PC-9 (cell line): ENCODE results near the gene DOLK. TPM values are rescaled to one million over a fixed set of nuclear protein-coding genes. Genes with fewer than 3 reads are reported as not detected.
"Not testable (repeated sequence)": the region's sequence is repeated elsewhere in the genome, so short reads cannot be mapped to it uniquely, and the experiment has no call there.

ENCODE experiments used
- BruUV-seq: library from RNA; stranded (reverse); fragments of 400-500 nt; replicated peaks from 2 replicates; lab custom pipeline; 2021; lab: Mats Ljungman, UMichigan
- CTCF ChIA-PET: fragments of 300-600 bp; sonication (Branson Sonifier 250); formaldehyde crosslinking; loops from one replicate; lab custom pipeline; 2022; ENCODE audit warnings: antibody characterized with exemption; lab: Charles Lee
- POLR2A ChIA-PET: fragments of 300-600 bp; sonication (Branson Sonifier 250); formaldehyde crosslinking; loops from one replicate; lab custom pipeline; 2022; ENCODE audit warnings: antibody characterized with exemption; ENCODE audit not compliant: unreplicated experiment; lab: Charles Lee
- DNase-seq, 2 experiments: peaks; one replicate each; pipeline versions ENCODE4 v3.0.0 to v3.0.0-alpha.2; 2015 to 2022; ENCODE audit warnings: mixed read lengths in 1 of 2
- H2AFZ ChIP-seq: fragments of 200-600 bp; sonication (generic); 2 replicates; pipeline ENCODE4 v1.8.1; 2017; ENCODE audit warnings: antibody characterized with exemption
- H3F3A ChIP-seq: fragments of 200-600 bp; sonication (generic); 2 replicates; pipeline ENCODE4 v1.8.1; 2017; ENCODE audit warnings: antibody characterized with exemption, mild to moderate bottlenecking, low read depth; ENCODE audit not compliant: insufficient read depth
- H3K27ac ChIP-seq: fragments of 200-600 bp; sonication (generic); 2 replicates; pipeline ENCODE4 v1.6.1; 2016; ENCODE audit warnings: mixed run types
- H3K27me3 ChIP-seq: fragments of 200-600 bp; sonication (generic); 2 replicates; pipeline ENCODE4 v1.6.1; 2016; ENCODE audit warnings: low read depth, mixed run types; ENCODE audit not compliant: insufficient read depth
- H3K36me3 ChIP-seq: fragments of 200-600 bp; sonication (generic); 2 replicates; pipeline ENCODE4 v1.6.1; 2016; ENCODE audit warnings: low read depth, mixed run types
- H3K4me1 ChIP-seq: fragments of 200-600 bp; sonication (generic); replicated peaks from 2 replicates; pipeline ENCODE4 v1.6.1; 2016; ENCODE audit warnings: mixed run types; ENCODE audit not compliant: insufficient read depth
- H3K4me2 ChIP-seq: fragments of 200-600 bp; sonication (generic); 2 replicates; pipeline ENCODE4 v1.6.1; 2017; ENCODE audit warnings: mixed run types
- H3K4me3 ChIP-seq: fragments of 200-600 bp; sonication (generic); 2 replicates; pipeline ENCODE4 v1.6.1; 2016; ENCODE audit warnings: mixed run types
- H3K79me2 ChIP-seq: fragments of 200-600 bp; sonication (generic); 2 replicates; pipeline ENCODE4 v1.6.1; 2017; ENCODE audit warnings: low read depth, mixed run types
- H3K9me2 ChIP-seq: fragments of 200-600 bp; sonication (generic); 2 replicates; pipeline ENCODE4 v1.8.1; 2017; ENCODE audit warnings: mild to moderate bottlenecking; ENCODE audit not compliant: insufficient read depth
- H3K9me3 ChIP-seq: fragments of 200-600 bp; sonication (generic); 2 replicates; pipeline ENCODE4 v1.8.1; 2016; ENCODE audit warnings: low read depth; ENCODE audit not compliant: insufficient read depth
- H4K20me1 ChIP-seq: fragments of 200-600 bp; sonication (generic); 2 replicates; pipeline ENCODE4 v1.8.1; 2017; ENCODE audit not compliant: insufficient read depth
- CTCF ChIP-seq: fragments of 200-600 bp; sonication (generic); conservative IDR thresholded peaks from 2 replicates; pipeline ENCODE4 v1.6.1; 2017; ENCODE audit warnings: mixed run types, antibody characterized with exemption, mild to moderate bottlenecking, moderate library complexity
- EZH2 ChIP-seq: fragments of 200-600 bp; sonication (generic); IDR thresholded peaks from 2 replicates; pipeline ENCODE4 v1.8.0; 2017; ENCODE audit warnings: antibody characterized with exemption, low read depth
- intact Hi-C: fragments of 100-400 bp; cut with micrococcal nuclease; formaldehyde crosslinking; loops from one replicate; pipeline ENCODE4 v1.10.0; 2022; ENCODE audit not compliant: unreplicated experiment
- total RNA-seq: library from RNA; stranded (reverse); gene quantifications from 2 replicates; pipeline ENCODE4 v1.2.3, GENCODE V29; 2021

DOLK gene
- total RNA-seq, 1 experiment from 2014 or later: 19.0 TPM

- Histone ChIP-seq H3K4me2 (no peak overlapping the region), H3K4me1 (no peaks in the 10 kb centered on the region), H3F3A (no peaks in the 10 kb centered on the region), H3K9me3 (no peaks in the 10 kb centered on the region), H3K27me3 (no peaks in the 10 kb centered on the region), H3K36me3 (peaks cover 25% of the 10 kb centered on the region), H3K4me3 (no peak overlapping the region), H3K9me2 (no peaks in the 10 kb centered on the region), H2AFZ (no peak overlapping the region), H3K79me2 (no peaks in the 10 kb centered on the region), H4K20me1 (no peaks in the 10 kb centered on the region), H3K27ac (no peak overlapping the region)
- ChIA-PET CTCF (no interaction called here), POLR2A (no interaction called here)
- intact Hi-C loops: no loop called here
- DNase-seq: no peak
- BruUV-seq: no TSS peak
- TF ChIP-seq CTCF (no peak), EZH2 (no peak)
These were observed 31.7 kb upstream of the DOLK start for GRCh38 chr9:128979111-128979510.

GRCh38 chr9:128972956-128973355, 25.6 kb upstream of the DOLK start:
- CTCF ChIA-PET: no interaction called here
- peak in 1 of 2 experiments; percentile 8 for DNase-seq
- POLR2A ChIA-PET: no interaction called here
- H3K79me2 ChIP-seq: no peaks in the 10 kb centered on the region
- TF ChIP-seq CTCF (no peak), EZH2 (no peak)
- H2AFZ ChIP-seq: no peak overlapping the region
- peaks cover 18% of the 10 kb centered on the region for H3K36me3 ChIP-seq
- no peak overlapping the region for H3K4me3 ChIP-seq
- H3K9me3 ChIP-seq: no peaks in the 10 kb centered on the region
- H3F3A ChIP-seq: no peaks in the 10 kb centered on the region
- BruUV-seq: no TSS peak
- no peaks in the 10 kb centered on the region for H3K9me2 ChIP-seq
- no peak overlapping the region for H3K4me2 ChIP-seq
- no peaks in the 10 kb centered on the region; the same call in 1 of the 2 replicates for H4K20me1 ChIP-seq
- no peaks in the 10 kb centered on the region for H3K27me3 ChIP-seq
- intact Hi-C loops: no loop called here
- H3K27ac ChIP-seq: 0 out of 2 replicates have a peak overlapping the region, but pooled peaks have one; percentile 18
- no peaks in the 10 kb centered on the region for H3K4me1 ChIP-seq

GRCh38 chr9:128969491-128969890, 22.1 kb upstream of the DOLK start:
- no peaks in the 10 kb centered on the region for H3K4me1 ChIP-seq
- H3K9me2 ChIP-seq: no peaks in the 10 kb centered on the region
- H3K4me3 ChIP-seq: no peak overlapping the region
- no peaks in the 10 kb centered on the region for H3K27me3 ChIP-seq
- CTCF ChIA-PET: no interaction called here
- intact Hi-C loops: no loop called here
- H3F3A ChIP-seq: no peaks in the 10 kb centered on the region
- no peaks in the 10 kb centered on the region for H3K9me3 ChIP-seq
- H2AFZ ChIP-seq: no peak overlapping the region
- H3K79me2 ChIP-seq: no peaks in the 10 kb centered on the region
- no peak overlapping the region for H3K27ac ChIP-seq
- H4K20me1 ChIP-seq: no peaks in the 10 kb centered on the region; the same call in 1 of the 2 replicates
- POLR2A ChIA-PET: no interaction called here
- DNase-seq: no peak
- no TSS peak for BruUV-seq
- TF ChIP-seq CTCF (no peak), EZH2 (no peak)
- H3K4me2 ChIP-seq: no peak overlapping the region
- H3K36me3 ChIP-seq: peaks cover 11% of the 10 kb centered on the region

GRCh38 chr9:128961403-128961802, 14.0 kb upstream of the DOLK start:
- H3K36me3 ChIP-seq, H2AFZ ChIP-seq, H4K20me1 ChIP-seq, H3K27ac ChIP-seq, H3K9me2 ChIP-seq, H3F3A ChIP-seq, H3K4me2 ChIP-seq, H3K27me3 ChIP-seq, BruUV-seq, H3K4me3 ChIP-seq, intact Hi-C loops, H3K79me2 ChIP-seq, DNase-seq, H3K9me3 ChIP-seq, H3K4me1 ChIP-seq, POLR2A ChIA-PET: not testable (repeated sequence)
- CTCF ChIA-PET: interaction anchor here (0.5 kb wide), 1 partner anchor 34 kb away, joined by 3 read pairs; no protein-coding TSS in a partner anchor
